Activated naive CD8-positive, alpha-beta T cell treated with anti-CD3 and anti-CD28 coated beads, Interleukin-2, amount 50 U/mL, for 24 hours (primary cell): ENCODE measurements around the gene TLR5.
"Not testable (repeated sequence)": the region's sequence is repeated elsewhere in the genome, so short reads cannot be mapped to it uniquely, and the experiment has no call there.

Source experiments
- ATAC-seq: fragments of 150-1000 bp; cut with Tn5 transposase; one replicate; pipeline ENCODE4 v1.10.0; 2021
- DNase-seq: peaks from one replicate; pipeline ENCODE4 v3.0.0; 2021
- H3K27ac Mint-ChIP-seq: one replicate; pipeline ENCODE4 v1.8.0; 2021; ENCODE audit warnings: mild to moderate bottlenecking, mixed read lengths
- H3K27me3 Mint-ChIP-seq: one replicate; pipeline ENCODE4 v1.8.0; 2021; ENCODE audit warnings: mixed read lengths
- H3K36me3 Mint-ChIP-seq: one replicate; pipeline ENCODE4 v1.8.0; 2021; ENCODE audit warnings: low read depth, mixed read lengths
- H3K4me1 Mint-ChIP-seq: one replicate; pipeline ENCODE4 v1.8.0; 2021; ENCODE audit warnings: mixed read lengths
- H3K4me3 Mint-ChIP-seq: one replicate; pipeline ENCODE4 v1.8.0; 2021; ENCODE audit warnings: mild to moderate bottlenecking, moderate library complexity, mixed read lengths
- H3K9me3 Mint-ChIP-seq: one replicate; pipeline ENCODE4 v1.8.0; 2021; ENCODE audit warnings: mixed read lengths

The TLR5 gene

GRCh38 chr1:223169458-223169857 is 26.4 kb upstream of the TLR5 start:
- DNase-seq, H3K36me3 Mint-ChIP-seq, H3K4me1 Mint-ChIP-seq, H3K27me3 Mint-ChIP-seq, H3K9me3 Mint-ChIP-seq, ATAC-seq, H3K4me3 Mint-ChIP-seq, H3K27ac Mint-ChIP-seq: not testable (repeated sequence)

- no peak for DNase-seq
- H3K27ac Mint-ChIP-seq, result no peak overlapping the region
- no peaks in the 10 kb centered on the region for H3K36me3 Mint-ChIP-seq
- H3K4me1 Mint-ChIP-seq, result peaks cover 3% of the 10 kb centered on the region
- no peak for ATAC-seq
- H3K27me3 Mint-ChIP-seq, result peaks cover 4% of the 10 kb centered on the region
- no peak overlapping the region for H3K4me3 Mint-ChIP-seq
- no peaks in the 10 kb centered on the region for H3K9me3 Mint-ChIP-seq
Measured at GRCh38 chr1:223161321-223161720, 18.3 kb upstream of the TLR5 start.

- ATAC-seq (no peak), DNase-seq (no peak)
- no peak overlapping the region for H3K27ac Mint-ChIP-seq
- peaks cover 16% of the 10 kb centered on the region for H3K4me1 Mint-ChIP-seq
- no peak overlapping the region for H3K4me3 Mint-ChIP-seq
- H3K27me3 Mint-ChIP-seq, result peaks cover 3% of the 10 kb centered on the region
- no peaks in the 10 kb centered on the region for H3K9me3 Mint-ChIP-seq
- no peaks in the 10 kb centered on the region for H3K36me3 Mint-ChIP-seq
Measured at GRCh38 chr1:223156343-223156742, 13.3 kb upstream of the TLR5 start.

GRCh38 chr1:223155153-223155552 is 12.1 kb upstream of the TLR5 start:
- H3K4me3 Mint-ChIP-seq, result no peak overlapping the region
- DNase-seq, result no peak
- H3K27me3 Mint-ChIP-seq, result no peaks in the 10 kb centered on the region
- no peak overlapping the region for H3K27ac Mint-ChIP-seq
- ATAC-seq, result no peak
- peaks cover 13% of the 10 kb centered on the region for H3K4me1 Mint-ChIP-seq
- H3K9me3 Mint-ChIP-seq, result no peaks in the 10 kb centered on the region
- no peaks in the 10 kb centered on the region for H3K36me3 Mint-ChIP-seq

GRCh38 chr1:223153177-223154119 is 10.4 kb upstream of the TLR5 start:
- ATAC-seq, result peak; percentile 75
- no peaks in the 10 kb centered on the region for H3K36me3 Mint-ChIP-seq
- DNase-seq, result peak; percentile 17
- no peaks in the 10 kb centered on the region for H3K9me3 Mint-ChIP-seq
- H3K27ac Mint-ChIP-seq, result no peak overlapping the region
- H3K4me1 Mint-ChIP-seq, result peaks cover 13% of the 10 kb centered on the region
- H3K4me3 Mint-ChIP-seq, result no peak overlapping the region
- H3K27me3 Mint-ChIP-seq, result no peaks in the 10 kb centered on the region

GRCh38 chr1:223152399-223152798 is 9.4 kb upstream of the TLR5 start:
- H3K4me3 Mint-ChIP-seq, result no peak overlapping the region
- H3K36me3 Mint-ChIP-seq, result no peaks in the 10 kb centered on the region
- peaks cover 13% of the 10 kb centered on the region for H3K4me1 Mint-ChIP-seq
- H3K27ac Mint-ChIP-seq, result no peak overlapping the region
- H3K27me3 Mint-ChIP-seq, result no peaks in the 10 kb centered on the region
- no peak for DNase-seq
- no peaks in the 10 kb centered on the region for H3K9me3 Mint-ChIP-seq
- no peak for ATAC-seq

GRCh38 chr1:223150443-223150842 is 7.4 kb upstream of the TLR5 start:
- ATAC-seq (no peak), DNase-seq (no peak)
- no peaks in the 10 kb centered on the region for H3K36me3 Mint-ChIP-seq
- peaks cover 13% of the 10 kb centered on the region for H3K4me1 Mint-ChIP-seq
- H3K27ac Mint-ChIP-seq, result no peak overlapping the region
- H3K9me3 Mint-ChIP-seq, result peaks cover 5% of the 10 kb centered on the region
- H3K27me3 Mint-ChIP-seq, result no peaks in the 10 kb centered on the region
- no peak overlapping the region for H3K4me3 Mint-ChIP-seq

GRCh38 chr1:223147873-223148272 is 4.8 kb upstream of the TLR5 start:
- no peaks in the 10 kb centered on the region for H3K27me3 Mint-ChIP-seq
- peaks cover 5% of the 10 kb centered on the region for H3K9me3 Mint-ChIP-seq
- no peak overlapping the region for H3K27ac Mint-ChIP-seq
- H3K36me3 Mint-ChIP-seq, result no peaks in the 10 kb centered on the region
- H3K4me1 Mint-ChIP-seq, result peaks cover 16% of the 10 kb centered on the region
- H3K4me3 Mint-ChIP-seq, result no peak overlapping the region
- ATAC-seq (no peak), DNase-seq (no peak)

GRCh38 chr1:223147409-223147808 is 4.4 kb upstream of the TLR5 start:
- H3K27ac Mint-ChIP-seq, result no peak overlapping the region
- no peaks in the 10 kb centered on the region for H3K27me3 Mint-ChIP-seq
- no peak overlapping the region for H3K4me3 Mint-ChIP-seq
- H3K36me3 Mint-ChIP-seq, result no peaks in the 10 kb centered on the region
- H3K4me1 Mint-ChIP-seq, result peaks cover 18% of the 10 kb centered on the region
- H3K9me3 Mint-ChIP-seq, result peaks cover 5% of the 10 kb centered on the region
- DNase-seq (no peak), ATAC-seq (no peak)

- DNase-seq, result no peak
- Mint-ChIP-seq H3K9me3 (peaks cover 5% of the 10 kb centered on the region), H3K4me1 (peaks cover 21% of the 10 kb centered on the region), H3K27me3 (no peaks in the 10 kb centered on the region), H3K27ac (no peak overlapping the region), H3K36me3 (no peaks in the 10 kb centered on the region), H3K4me3 (no peak overlapping the region)
- no peak for ATAC-seq
Measured at GRCh38 chr1:223146745-223147144, 3.7 kb upstream of the TLR5 start.

GRCh38 chr1:223144914-223145313 is 1.9 kb upstream of the TLR5 start:
- Mint-ChIP-seq H3K36me3 (no peaks in the 10 kb centered on the region), H3K27ac (no peak overlapping the region), H3K27me3 (no peaks in the 10 kb centered on the region), H3K4me1 (peaks cover 21% of the 10 kb centered on the region), H3K4me3 (no peak overlapping the region), H3K9me3 (peaks cover 5% of the 10 kb centered on the region)
- no peak for ATAC-seq
- no peak for DNase-seq

- no peaks in the 10 kb centered on the region for H3K36me3 Mint-ChIP-seq
- peaks cover 5% of the 10 kb centered on the region for H3K9me3 Mint-ChIP-seq
- DNase-seq, result no peak
- no peak for ATAC-seq
- no peak overlapping the region for H3K4me3 Mint-ChIP-seq
- H3K27me3 Mint-ChIP-seq, result no peaks in the 10 kb centered on the region
- H3K4me1 Mint-ChIP-seq, result peaks cover 21% of the 10 kb centered on the region
- H3K27ac Mint-ChIP-seq, result no peak overlapping the region
Measured at GRCh38 chr1:223144431-223144830, 1.4 kb upstream of the TLR5 start.

- ATAC-seq (peak; percentile 30), DNase-seq (peak; percentile 32)
- Mint-ChIP-seq H3K4me3 (peak overlapping the region; percentile 74), H3K36me3 (no peaks in the 10 kb centered on the region), H3K4me1 (peaks cover 21% of the 10 kb centered on the region), H3K27me3 (no peaks in the 10 kb centered on the region), H3K9me3 (peaks cover 9% of the 10 kb centered on the region), H3K27ac (peak overlapping the region; percentile 77)
Measured at GRCh38 chr1:223143537-223144248, 645 bp upstream of the TLR5 start.

- Mint-ChIP-seq H3K4me1 (peaks cover 21% of the 10 kb centered on the region), H3K27ac (no peak overlapping the region), H3K36me3 (no peaks in the 10 kb centered on the region), H3K27me3 (no peaks in the 10 kb centered on the region), H3K9me3 (peaks cover 9% of the 10 kb centered on the region), H3K4me3 (peak overlapping the region; percentile 31)
- no peak for DNase-seq
- ATAC-seq, result no peak
Measured at GRCh38 chr1:223142269-223142668, 779 bp downstream of the TLR5 start.
